GM18870 (cell line): ENCODE results near the gene CACNB1.
A peak's percentile ranks its signal among the peaks of the same experiment; 100 is the strongest.

Experiments
- ATAC-seq: cut with Tn5 transposase; IDR thresholded peaks from one replicate; pipeline ENCODE4 v1.9.1; 2021; ENCODE audit warnings: moderate library complexity; ENCODE audit not compliant: unreplicated experiment

Gene CACNB1

DNA sequence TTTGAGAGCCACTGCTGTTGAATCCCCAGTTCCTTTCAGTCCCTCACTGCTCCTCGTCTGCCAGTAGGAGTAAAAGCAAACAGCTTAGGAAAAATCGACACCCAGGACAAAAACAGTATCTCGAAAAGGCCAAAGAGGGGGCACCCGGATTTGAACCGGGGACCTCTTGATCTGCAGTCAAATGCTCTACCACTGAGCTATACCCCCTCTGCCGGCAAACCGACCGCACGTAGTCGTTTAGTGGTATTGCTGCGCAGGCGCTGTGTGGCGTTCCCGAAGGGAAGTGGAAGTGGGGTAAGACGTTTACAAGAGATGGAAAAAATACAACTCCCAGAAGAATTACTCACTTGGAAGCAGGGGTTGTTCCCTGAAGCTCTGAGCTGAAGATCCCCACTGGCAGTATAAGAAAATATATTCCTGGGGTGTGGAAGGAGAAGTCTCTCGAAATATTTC lies 43.8 kb downstream of the CACNB1 start:
- peak; percentile 51 for ATAC-seq

DNA sequence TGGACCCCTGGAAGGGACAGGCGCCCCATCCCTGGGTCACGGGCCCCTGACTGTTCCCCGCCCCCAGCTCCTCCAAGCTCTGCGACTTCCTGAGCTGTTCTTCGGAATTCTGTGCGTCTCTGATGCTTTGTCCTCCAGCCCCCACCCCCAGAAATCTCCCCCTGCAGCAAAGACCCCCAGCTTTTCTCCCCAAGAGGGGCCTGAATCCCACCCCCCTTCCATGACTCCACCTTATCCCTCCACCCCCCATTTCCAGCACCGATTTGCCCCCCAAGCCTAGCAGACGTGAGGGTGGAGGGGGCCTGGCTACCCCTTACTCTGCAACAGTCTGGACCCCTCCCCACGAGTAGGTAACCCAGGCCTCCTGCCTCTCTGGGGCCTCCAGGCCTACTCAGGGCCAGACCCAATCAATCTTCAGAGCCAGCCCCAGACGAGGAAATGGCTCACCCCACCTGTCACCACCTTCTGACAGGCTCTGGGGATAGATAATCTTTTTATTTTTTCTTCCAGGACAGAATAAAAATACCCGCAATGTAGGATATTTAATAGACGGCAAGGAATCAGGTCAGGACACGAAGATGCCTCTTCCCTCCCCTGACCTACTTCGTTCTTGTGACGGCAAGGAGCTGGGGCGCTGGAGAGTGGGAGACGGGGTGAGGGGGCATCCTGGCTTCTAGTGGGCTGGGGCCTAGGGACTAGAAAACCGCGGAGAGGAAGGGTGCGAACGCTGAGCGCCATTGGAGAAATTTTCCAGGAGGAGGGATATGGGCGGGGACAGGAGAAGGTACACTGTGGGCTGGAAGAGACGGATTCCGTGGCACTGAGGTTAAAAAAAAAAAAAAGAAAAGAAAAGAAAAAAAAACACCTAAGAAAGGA lies 45.3 kb downstream of the CACNB1 start:
- no peak for ATAC-seq

DNA sequence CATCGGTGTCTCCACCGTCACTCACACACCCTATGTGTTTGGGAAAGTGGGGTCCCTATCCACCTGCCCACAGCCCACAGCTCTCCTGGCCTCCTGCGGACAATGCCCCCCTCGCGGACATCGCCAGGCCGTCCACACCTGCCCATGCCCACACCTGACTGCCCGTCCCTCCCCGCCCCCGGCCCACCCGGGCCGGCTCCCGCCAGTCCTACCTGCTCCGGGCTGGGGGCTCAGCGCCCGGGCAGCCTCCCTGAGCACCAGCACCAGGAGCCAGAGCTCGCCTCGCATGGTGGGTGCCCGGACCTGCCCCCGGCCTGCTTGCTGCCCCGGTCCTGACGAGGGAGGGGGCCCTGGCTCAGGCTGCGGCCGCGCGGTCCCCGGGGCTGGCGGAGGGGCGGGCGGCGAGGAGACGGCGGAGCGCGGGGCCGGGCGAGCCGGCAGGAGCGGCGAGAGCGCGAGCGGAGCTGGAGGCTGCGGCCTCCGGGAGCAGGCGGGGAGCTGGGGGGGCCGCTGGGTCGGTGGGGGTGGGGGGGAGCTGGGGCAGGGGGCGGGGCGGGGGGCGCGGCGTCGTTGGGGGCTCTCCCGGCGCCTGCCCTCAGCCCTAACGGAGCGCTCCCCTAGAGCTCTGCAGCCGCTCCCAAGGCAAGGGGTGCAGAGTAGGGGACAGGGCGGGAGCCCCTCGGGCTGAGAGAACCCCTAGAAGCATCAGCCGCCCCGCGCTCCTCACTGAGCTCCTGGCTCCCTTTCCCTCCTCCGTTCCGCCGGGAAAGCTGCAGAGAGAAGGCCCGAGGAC lies 46.1 kb downstream of the CACNB1 start, which contains the start of gene PLXDC1:
TSS of gene PLXDC1 (minus strand) at position 488 of the 793 bp plus-strand sequence. CDS start at position 288, 200 bp downstream.
- no peak for ATAC-seq

DNA sequence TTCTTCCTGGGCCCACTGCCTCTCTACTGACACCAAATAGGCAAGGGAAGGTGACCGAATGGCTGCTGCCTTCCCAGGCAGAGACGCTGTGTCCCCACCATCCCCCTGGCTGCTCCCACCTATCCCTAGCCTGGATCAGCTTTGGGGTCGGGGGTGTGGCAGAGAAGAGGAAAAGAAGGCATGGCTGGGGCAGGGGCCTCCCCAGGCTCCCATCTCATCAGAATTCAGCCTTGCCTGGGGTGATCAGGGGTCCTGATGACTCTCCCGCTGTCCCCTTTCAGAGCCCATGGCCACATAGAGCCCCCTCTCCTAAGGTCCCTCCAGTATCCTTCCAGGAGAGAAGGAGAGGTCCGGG lies 46.7 kb downstream of the CACNB1 start:
- ATAC-seq: no peak

DNA sequence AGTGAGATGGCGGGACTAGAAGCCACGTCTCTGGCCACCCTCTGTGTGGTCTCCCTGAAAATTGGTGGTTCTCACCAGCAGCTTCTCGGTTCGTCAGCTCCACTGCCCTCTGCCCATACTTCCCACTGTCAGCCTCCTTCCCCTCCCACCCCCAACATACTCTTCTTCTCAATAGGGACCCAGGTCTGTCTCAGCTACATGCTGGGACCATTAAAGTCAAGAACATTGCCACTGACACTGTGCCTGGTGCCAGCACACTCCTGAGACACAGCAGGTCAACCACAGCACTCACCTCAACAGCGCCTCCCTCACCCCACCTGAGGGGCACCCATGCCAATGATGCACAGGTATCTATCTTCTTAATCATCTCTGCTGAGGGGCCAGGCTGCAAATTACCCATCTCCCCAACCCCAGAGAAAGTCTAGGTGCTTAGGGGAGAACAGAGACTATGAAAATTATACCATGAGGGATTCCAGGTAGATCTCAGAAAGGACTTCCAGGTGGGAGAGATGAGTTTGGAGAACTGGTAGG lies 47.3 kb downstream of the CACNB1 start:
- no peak for ATAC-seq

DNA sequence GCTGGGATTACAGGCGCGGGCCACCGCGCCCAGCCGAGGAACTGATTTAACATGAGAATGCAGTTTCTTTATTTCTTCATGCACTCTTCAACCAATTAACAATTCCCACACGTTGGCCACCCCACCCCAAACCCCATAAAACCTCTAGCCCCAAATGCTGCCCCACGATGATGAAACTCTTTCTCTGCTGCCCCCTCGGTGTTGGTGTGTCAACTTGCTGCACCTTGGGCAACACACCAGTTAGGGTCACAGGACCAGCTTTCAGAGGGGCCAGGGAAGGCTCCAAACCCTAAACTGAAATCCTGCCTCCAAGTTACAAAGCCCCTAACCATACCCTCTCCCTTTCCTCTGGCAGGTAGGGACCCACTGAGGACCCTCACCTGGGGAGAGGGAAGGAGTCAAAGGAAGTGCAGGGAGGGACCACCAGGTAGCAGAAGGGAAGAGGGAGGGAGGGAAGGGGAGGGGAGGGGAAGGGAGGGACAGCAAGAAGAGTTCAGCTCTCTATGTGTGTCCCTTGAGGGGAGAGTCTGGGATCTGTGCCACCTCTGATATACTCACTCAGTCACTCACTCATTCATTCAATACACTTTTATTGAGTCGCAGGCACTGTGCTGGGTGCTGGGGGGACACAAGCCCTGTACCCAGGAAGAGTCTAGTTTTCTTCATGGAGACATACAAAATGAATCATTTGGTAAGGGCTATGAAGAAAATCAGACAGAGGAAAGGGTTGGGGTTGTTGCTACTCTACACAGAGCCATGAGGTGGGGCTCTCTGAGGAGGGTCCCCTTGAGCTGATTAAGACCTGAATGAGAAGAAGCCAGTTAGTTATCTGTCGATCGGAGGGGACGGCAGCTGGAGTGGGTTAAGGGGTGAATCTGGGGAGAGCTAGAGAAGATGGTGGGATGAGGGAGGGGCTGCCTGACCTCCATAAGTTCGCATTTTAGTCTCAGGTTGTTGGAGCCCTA lies 50.0 kb downstream of the CACNB1 start:
- ATAC-seq: no peak

DNA sequence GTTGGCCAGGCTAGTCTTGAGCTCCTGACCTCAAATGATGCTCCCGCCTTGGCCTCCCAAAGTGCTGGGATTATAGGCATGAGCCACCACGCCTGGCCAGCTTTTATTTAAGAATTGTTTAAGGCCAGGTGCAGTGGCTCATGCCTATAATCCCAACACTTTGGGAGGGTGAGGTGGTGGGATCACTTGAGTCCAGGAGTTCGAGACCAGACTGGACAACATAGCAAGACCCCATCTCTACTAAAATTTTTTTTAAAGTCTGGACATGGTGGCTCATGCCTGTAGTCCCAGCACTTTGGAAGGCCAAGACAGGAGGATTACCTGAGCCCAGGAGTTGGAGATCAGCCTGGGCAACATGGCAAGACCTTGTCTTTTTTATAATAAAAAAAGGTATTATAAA lies 51.2 kb downstream of the CACNB1 start:
- ATAC-seq: no peak

DNA sequence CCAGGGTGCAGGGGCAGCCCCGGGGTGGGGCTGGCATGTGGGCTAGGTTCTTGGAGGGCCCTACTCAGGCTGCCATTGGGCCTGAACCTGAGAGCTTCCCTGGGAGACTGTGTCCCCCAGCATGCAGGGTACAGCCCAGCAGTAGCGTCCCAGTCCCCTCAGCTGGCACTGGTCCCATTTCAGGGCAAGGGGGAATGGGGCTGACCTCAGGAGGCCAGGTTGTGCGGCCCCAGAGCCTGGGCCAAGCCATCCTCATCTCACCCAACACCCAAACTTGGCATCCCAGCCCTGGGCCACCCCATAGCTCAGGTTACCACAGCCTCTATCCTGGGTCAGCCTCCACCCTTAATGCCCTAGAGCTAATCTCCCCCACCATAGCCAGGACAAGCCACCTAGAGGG lies 52.3 kb downstream of the CACNB1 start:
- no peak for ATAC-seq

DNA sequence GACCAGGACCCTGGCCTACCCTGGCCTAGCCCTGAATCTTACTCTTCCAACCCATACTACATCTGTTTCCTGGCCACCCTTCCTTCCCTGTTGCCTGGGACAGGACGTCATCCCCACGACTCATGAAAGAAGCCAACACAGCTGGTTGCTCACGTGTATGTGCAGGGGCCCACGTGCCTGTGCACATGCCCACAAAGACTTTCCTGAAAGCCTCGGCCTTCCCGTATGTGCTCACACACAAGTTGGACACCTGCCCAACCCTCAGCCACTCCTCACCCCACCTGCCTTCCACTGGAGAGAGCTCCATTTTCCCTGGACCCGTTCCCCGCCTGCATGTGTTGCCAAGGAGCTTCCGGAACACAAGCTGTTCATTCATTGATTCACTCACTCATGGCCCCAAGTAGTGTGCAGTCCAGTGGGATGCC lies 53.0 kb downstream of the CACNB1 start:
- no peak for ATAC-seq

DNA sequence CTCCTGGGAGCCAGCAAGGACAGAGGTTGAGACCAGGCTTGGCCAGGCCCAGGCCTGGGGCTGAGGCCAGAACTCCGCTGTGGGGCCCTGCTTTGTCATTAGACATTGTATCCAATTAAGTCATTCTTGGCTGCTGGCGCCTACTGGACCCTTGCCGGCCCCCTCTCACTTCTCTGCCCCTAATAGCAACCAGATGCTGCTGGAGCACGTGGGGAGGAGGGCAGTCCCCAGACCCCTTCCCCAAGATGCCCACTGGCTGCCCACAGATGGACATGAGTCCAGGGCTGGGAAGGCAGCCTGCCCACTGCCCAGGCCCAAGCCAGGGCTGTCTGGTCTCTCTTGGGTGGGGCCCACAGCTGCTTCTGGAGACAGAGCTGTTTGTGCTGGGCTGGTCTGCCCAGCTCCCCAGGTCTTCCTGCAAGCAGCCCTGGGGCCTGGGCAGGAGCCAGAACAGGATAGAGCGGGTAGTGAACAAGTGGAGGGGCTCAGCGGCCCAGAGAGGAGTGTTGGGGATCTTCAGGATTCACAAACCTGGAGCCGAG lies 53.8 kb downstream of the CACNB1 start:
- ATAC-seq: no peak

DNA sequence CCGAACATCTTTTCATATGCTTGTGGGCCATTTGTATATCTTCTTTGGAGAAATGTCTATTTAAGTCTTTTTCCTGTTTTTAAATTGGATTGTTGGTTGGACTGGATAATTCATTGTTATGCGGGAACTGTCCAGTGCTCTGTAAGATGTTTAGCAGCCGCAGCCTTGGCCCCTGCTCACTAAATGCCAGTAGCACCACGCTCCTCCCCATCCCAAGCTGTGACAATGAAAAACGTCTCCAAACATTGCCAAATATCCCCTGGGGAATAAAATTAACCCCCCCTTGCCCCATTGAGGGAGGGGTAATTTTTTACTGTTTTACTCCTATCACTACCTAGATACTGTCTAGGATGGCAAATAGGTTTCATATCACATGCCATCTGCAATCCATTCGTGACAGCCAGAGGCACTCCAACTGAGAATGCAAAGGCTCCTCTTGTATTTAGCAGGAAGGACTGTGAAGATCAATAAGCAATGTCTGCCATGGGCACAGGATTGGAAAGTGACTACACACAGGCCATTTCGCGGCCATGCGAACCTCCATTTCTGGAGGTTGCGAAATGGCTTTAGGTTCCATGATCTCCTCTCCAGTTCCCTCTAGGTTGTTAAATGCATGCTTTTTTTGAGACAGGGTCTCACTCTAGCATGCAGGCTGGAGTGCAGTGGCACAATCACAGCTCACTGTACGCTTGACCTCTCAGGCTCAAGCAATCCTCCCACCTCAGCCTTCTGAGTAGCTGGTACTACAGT lies 55.4 kb downstream of the CACNB1 start:
- ATAC-seq: no peak

DNA sequence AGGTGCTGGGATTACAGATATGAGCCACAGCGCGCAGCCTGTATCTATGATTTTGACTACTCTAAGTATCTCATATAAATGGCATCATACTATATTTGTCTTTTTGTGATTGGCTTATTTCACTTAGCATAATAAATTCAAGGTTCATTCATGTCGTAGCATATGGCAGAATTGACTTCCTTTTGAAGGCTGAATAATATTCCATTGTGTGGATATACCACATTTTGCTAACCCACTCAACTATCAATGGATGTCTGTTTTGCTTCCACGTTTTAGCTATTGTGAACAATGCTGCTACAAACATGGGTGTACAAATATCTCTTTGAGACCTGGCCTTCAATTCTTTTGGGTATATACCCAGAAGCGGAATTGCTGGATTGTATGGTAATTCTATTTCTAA lies 56.2 kb downstream of the CACNB1 start:
- no peak for ATAC-seq

DNA sequence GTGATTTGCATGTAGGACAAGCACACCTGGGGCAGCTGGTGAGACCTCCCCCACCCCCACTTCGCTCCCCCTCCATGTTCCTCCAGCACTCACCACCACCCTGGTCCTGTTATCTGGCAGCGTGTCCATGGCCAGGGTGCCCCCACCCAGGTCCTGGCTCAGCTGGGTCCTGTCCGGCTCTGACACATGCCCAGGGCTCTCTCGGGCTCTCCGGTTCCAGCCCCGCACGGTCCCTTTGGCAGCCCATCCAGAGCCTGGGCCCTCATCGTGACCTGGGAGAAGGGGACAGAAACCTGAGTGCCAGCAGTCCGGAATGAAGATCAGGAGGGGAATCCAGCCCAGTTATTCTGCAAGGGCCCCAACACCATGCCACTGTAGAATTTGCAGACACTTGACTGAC lies 57.9 kb downstream of the CACNB1 start:
- ATAC-seq: no peak

DNA sequence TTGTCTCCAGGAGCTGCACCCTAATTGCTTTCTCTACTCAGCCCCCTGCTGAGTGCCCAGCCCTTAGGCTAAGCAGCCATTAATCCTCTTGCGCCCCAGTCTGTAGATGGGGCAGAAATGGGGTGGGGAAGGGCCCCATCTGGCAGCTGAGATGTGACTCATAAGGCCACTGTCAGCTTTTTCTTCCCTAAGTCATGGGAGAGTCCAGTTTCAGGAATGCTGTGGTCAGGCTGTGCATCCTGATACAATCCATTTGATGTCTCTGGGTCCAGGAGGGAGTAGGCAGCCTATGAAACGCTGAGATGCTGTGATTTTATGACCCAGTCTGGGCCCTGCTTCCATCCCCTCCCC lies 58.3 kb downstream of the CACNB1 start:
- no peak for ATAC-seq

DNA sequence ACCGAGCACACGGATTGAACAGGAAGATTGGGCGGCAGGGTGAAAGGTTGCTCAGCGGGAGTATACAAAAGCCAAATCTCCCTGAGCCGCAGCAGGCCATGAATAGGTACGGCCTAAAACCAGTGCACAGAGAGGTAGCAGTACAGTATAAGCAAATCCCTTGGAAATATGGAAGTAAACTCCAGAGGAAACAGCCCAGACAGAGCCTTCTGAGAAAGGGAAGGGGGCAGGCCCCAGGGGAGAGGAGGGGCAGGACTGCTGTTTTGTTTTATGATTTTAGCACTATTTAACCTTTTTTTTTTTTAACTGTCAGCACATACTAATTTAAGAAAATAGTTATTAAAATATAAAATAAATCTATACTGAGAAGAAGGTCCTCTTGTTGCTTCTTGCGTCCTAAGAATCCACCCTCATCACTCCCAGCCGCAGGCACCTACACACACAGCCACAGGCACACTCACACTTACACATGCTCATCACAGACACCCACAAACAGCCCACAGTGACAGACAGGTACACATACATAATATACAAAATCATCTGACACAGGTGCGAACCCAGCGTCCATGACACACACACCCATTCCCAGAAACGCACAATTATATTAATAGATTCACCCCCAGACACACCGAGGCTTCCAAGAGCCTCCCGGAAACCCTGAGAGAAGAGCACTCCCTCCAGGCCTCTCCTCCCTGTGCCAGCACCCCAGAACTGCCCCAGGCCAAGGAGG lies 58.9 kb downstream of the CACNB1 start:
- no peak for ATAC-seq

DNA sequence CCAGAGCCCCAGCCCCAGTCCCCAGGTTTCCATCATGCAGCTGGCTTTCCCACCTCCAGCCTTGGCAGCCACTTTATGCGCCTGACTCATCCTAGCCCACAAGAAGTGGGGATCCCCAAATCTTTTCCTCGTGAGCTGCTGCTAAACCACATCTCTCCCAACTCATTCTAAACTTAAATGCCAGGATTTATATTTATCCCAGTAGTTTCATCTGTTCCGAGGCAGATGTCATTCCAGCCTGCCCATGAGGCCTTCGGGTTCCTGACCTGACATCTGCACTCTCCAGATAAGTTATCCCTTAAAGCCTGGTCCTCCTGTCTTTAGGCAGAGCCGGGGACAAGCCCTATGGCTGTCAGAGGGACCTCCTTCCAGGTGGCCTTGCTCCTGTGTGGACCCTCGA lies 62.6 kb downstream of the CACNB1 start:
- ATAC-seq: no peak

DNA sequence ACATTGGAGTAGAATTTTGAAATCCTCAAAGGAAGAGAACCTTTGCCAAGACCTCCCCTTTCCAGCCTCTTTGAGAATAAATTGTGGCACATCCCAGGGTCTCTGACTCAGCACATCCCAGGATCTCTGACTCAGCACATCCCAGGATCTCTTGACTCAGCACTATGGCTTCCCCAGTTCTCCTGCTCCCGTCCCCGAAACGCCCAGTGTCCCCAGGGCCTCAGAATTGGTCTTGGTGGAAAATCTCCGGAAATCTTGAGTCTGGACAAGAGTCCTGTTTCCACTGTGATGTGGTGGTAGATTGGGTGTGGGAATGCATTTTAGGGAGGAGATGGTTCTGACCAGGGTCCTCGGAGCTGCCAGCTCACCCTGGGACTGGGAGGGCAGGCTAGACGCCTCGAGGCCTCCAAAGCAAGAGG lies 65.3 kb downstream of the CACNB1 start:
- ATAC-seq: no peak

DNA sequence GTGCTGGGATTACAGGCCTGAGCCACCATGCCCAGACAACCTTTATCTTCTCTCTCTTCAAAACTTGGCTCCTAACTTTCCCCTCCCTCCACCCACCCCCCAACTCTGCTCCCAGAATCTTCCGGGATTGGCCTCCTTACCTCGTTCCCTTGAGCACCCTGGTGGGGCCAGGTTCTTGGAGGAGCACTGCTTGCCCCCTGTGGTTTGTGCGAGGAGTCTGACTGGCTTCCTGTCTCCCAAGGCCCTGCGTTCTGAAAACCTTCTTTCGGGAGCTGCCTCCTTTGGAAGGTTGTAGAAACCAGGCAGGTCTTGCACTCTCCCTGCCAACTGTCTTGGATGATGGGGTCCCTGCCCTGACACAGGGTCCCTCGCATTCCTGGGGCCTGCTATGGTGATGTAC lies 65.9 kb downstream of the CACNB1 start:
- no peak for ATAC-seq

DNA sequence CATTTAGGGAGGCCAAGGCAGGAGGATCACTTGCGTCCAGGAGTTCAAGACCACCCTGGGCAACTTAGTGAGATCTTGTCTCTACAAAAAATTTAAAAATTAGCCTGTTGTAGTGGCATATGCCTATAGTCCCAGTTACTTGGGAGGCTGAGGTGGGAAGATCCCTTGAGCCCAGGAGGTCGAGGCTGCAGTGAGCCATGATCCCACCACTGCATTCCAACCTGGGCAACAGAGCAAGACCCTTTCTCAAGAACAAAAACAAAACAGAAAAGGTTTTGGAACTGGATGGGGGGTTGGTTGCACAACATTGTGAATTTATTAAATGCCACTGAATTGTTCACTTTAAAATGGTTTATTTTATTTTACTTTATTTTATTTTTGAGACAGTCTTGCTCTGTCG lies 67.3 kb downstream of the CACNB1 start:
- no peak for ATAC-seq
